ENCODE data around the gene CYSRT1.
"Not testable (repeated sequence)": the region's sequence is repeated elsewhere in the genome, so short reads cannot be mapped to it uniquely, and the experiment has no call there.

CYSRT1 gene

GRCh38 chr9:137239541-137240200, 14.7 kb downstream of the CYSRT1 start:
- DNase-seq: not testable (repeated sequence)

- peak; percentile 69 to 80 for DNase-seq
These were observed 15.4 kb downstream of the CYSRT1 start for GRCh38 chr9:137240318-137240840.

- peak; percentile 92 to 99 for DNase-seq
These were observed 16.0 kb downstream of the CYSRT1 start, which contains the start of gene TUBB4B for GRCh38 chr9:137240841-137241489. TUBB4B (plus strand) TSS chr9:137241287; CDS start chr9:137241361, 74 bp downstream.

- peak; percentile 73 to 77 for DNase-seq
These were observed 16.7 kb downstream of the CYSRT1 start for GRCh38 chr9:137241490-137242268.

- DNase-seq: no peak
These were observed 17.6 kb downstream of the CYSRT1 start for GRCh38 chr9:137242269-137243203.

GRCh38 chr9:137243266-137243625, 18.3 kb downstream of the CYSRT1 start:
- not testable (repeated sequence) for DNase-seq

GRCh38 chr9:137243626-137244485, 18.9 kb downstream of the CYSRT1 start:
- no peak for DNase-seq

GRCh38 chr9:137244486-137245449, 19.8 kb downstream of the CYSRT1 start:
- no peak for DNase-seq

GRCh38 chr9:137245450-137246421, 20.8 kb downstream of the CYSRT1 start:
- no peak for DNase-seq

GRCh38 chr9:137247135-137247915, 22.4 kb downstream of the CYSRT1 start:
- DNase-seq: no peak

- DNase-seq: no peak
These were observed 22.9 kb downstream of the CYSRT1 start for GRCh38 chr9:137247916-137248175.

- no peak for DNase-seq
These were observed 25.6 kb downstream of the CYSRT1 start for GRCh38 chr9:137250329-137251193.

GRCh38 chr9:137251194-137251461, 26.2 kb downstream of the CYSRT1 start, which contains the start of gene STPG3:
STPG3 (plus strand) TSS chr9:137251286; CDS start chr9:137251287, 1 bp downstream.
- DNase-seq: no peak

GRCh38 chr9:137251490-137252268, 26.7 kb downstream of the CYSRT1 start:
- no peak for DNase-seq

GRCh38 chr9:137252555-137253506, 27.9 kb downstream of the CYSRT1 start:
- DNase-seq: no peak
